ENCODE data around the gene MLLT1.

MLLT1 gene

GRCh38 chr19:6235031-6235951 lies 44.5 kb downstream of the MLLT1 start:
- Histone ChIP-seq H3K79me2 (ENCODE audit: low read length) (peaks cover 100% of the 10 kb centered on the region), H3K27me3 (ENCODE audit: low read depth, low read length) (no peaks in the 10 kb centered on the region), H3K27ac (ENCODE audit: low read length) (no peak overlapping the region), H2AFZ (ENCODE audit: low read depth, low read length) (no peak overlapping the region), H3K4me1 (ENCODE audit: low read length) (no peaks in the 10 kb centered on the region), H3K9ac (ENCODE audit: low read length) (no peak overlapping the region), H3K36me3 (replicated peaks; ENCODE audit: low read depth, low read length) (peaks cover 12% of the 10 kb centered on the region), H3K9me3 (ENCODE audit: insufficient read depth, low read length) (no peaks in the 10 kb centered on the region), H3K4me2 (ENCODE audit: low read length) (no peak overlapping the region), H4K20me1 (ENCODE audit: insufficient read depth, low read length) (peaks cover 82% of the 10 kb centered on the region), H3K4me3 (ENCODE audit: low read length) (no peak overlapping the region)
- TF ChIP-seq EZH2phosphoT487 (IDR thresholded peaks at IDR 0.05; ENCODE audit: low read depth) (no peak), CTCF (IDR thresholded peaks at IDR 0.05; ENCODE audit: low read depth, low read length) (no peak)

- Histone ChIP-seq H3K9ac (ENCODE audit: low read length) (no peak overlapping the region), H3K27me3 (ENCODE audit: low read depth, low read length) (no peaks in the 10 kb centered on the region), H3K4me3 (ENCODE audit: low read length) (no peak overlapping the region), H3K4me1 (ENCODE audit: low read length) (no peaks in the 10 kb centered on the region), H3K79me2 (ENCODE audit: low read length) (peaks cover 100% of the 10 kb centered on the region), H3K9me3 (ENCODE audit: insufficient read depth, low read length) (no peaks in the 10 kb centered on the region), H3K36me3 (replicated peaks; ENCODE audit: low read depth, low read length) (peaks cover 10% of the 10 kb centered on the region), H4K20me1 (ENCODE audit: insufficient read depth, low read length) (peaks cover 82% of the 10 kb centered on the region), H3K27ac (ENCODE audit: low read length) (no peak overlapping the region), H3K4me2 (ENCODE audit: low read length) (no peak overlapping the region), H2AFZ (ENCODE audit: low read depth, low read length) (no peak overlapping the region)
- TF ChIP-seq EZH2phosphoT487 (IDR thresholded peaks at IDR 0.05; ENCODE audit: low read depth) (no peak), CTCF (IDR thresholded peaks at IDR 0.05; ENCODE audit: low read depth, low read length) (no peak)
Measured at GRCh38 chr19:6234527-6234926, 45.2 kb downstream of the MLLT1 start.

- Histone ChIP-seq H2AFZ (ENCODE audit: low read depth, low read length) (no peak overlapping the region), H3K36me3 (replicated peaks; ENCODE audit: low read depth, low read length) (peaks cover 6% of the 10 kb centered on the region), H3K4me2 (ENCODE audit: low read length) (no peak overlapping the region), H3K27ac (ENCODE audit: low read length) (no peak overlapping the region), H4K20me1 (ENCODE audit: insufficient read depth, low read length) (peaks cover 78% of the 10 kb centered on the region), H3K27me3 (ENCODE audit: low read depth, low read length) (no peaks in the 10 kb centered on the region), H3K79me2 (ENCODE audit: low read length) (peaks cover 100% of the 10 kb centered on the region), H3K9ac (ENCODE audit: low read length) (no peak overlapping the region), H3K4me3 (ENCODE audit: low read length) (no peak overlapping the region), H3K9me3 (ENCODE audit: insufficient read depth, low read length) (no peaks in the 10 kb centered on the region), H3K4me1 (ENCODE audit: low read length) (no peaks in the 10 kb centered on the region)
- no peak for TF ChIP-seq EZH2phosphoT487 (IDR thresholded peaks at IDR 0.05; ENCODE audit: low read depth)
- TF ChIP-seq CTCF (IDR thresholded peaks at IDR 0.05; ENCODE audit: low read depth, low read length): no peak
Measured at GRCh38 chr19:6233827-6234511, 45.8 kb downstream of the MLLT1 start.
